ENCODE measurements around the gene FBXO10.

Gene FBXO10

GRCh38 chr9:37592108-37592951, 16.1 kb upstream of the FBXO10 start, which contains the start of gene TOMM5:
Gene TOMM5 (minus strand): TSS chr9:37592597. CDS start chr9:37592532, 65 bp downstream.
- DNase-seq (ENCODE audit: low read depth in 3 of 3) = peak; percentile 80 to 88 (median 87)

- DNase-seq (ENCODE audit: low read depth in 3 of 3) = no peak
Measured at GRCh38 chr9:37587521-37587920, 11.3 kb upstream of the FBXO10 start.

GRCh38 chr9:37583522-37584121, 7.4 kb upstream of the FBXO10 start:
- no peak for DNase-seq (ENCODE audit: low read depth in 3 of 3)

GRCh38 chr9:37582548-37583157, 6.5 kb upstream of the FBXO10 start:
- DNase-seq (ENCODE audit: low read depth in 3 of 3) = no peak

GRCh38 chr9:37575511-37575914, 667 bp downstream of the FBXO10 start:
- no peak for DNase-seq (ENCODE audit: low read depth in 3 of 3)

- DNase-seq (ENCODE audit: low read depth in 3 of 3) = no peak
Measured at GRCh38 chr9:37575001-37575400, 1.2 kb downstream of the FBXO10 start.

GRCh38 chr9:37574241-37574721, 1.9 kb downstream of the FBXO10 start:
- no peak for DNase-seq (ENCODE audit: low read depth in 3 of 3)

GRCh38 chr9:37571282-37571681, 4.9 kb downstream of the FBXO10 start:
- DNase-seq (ENCODE audit: low read depth in 3 of 3) = no peak

- DNase-seq (ENCODE audit: low read depth in 3 of 3) = no peak
Measured at GRCh38 chr9:37566716-37567115, 9.5 kb downstream of the FBXO10 start.

GRCh38 chr9:37565661-37566618, 10.2 kb downstream of the FBXO10 start:
- no peak for DNase-seq (ENCODE audit: low read depth in 3 of 3)

GRCh38 chr9:37564916-37565315, 11.3 kb downstream of the FBXO10 start:
- no peak for DNase-seq (ENCODE audit: low read depth in 3 of 3)

GRCh38 chr9:37563806-37564513, 12.2 kb downstream of the FBXO10 start:
- no peak for DNase-seq (ENCODE audit: low read depth in 3 of 3)

GRCh38 chr9:37562826-37563225, 13.4 kb downstream of the FBXO10 start:
- no peak for DNase-seq (ENCODE audit: low read depth in 3 of 3)

- no peak for DNase-seq (ENCODE audit: low read depth in 3 of 3)
Measured at GRCh38 chr9:37561682-37562081, 14.5 kb downstream of the FBXO10 start.

GRCh38 chr9:37559855-37560592, 16.2 kb downstream of the FBXO10 start:
- no peak for DNase-seq (ENCODE audit: low read depth in 3 of 3)

- DNase-seq (ENCODE audit: low read depth in 3 of 3) = no peak
Measured at GRCh38 chr9:37559125-37559524, 17.1 kb downstream of the FBXO10 start.

- no peak for DNase-seq (ENCODE audit: low read depth in 3 of 3)
Measured at GRCh38 chr9:37555786-37556185, 20.4 kb downstream of the FBXO10 start.

GRCh38 chr9:37554318-37554717, 21.9 kb downstream of the FBXO10 start:
- no peak for DNase-seq (ENCODE audit: low read depth in 3 of 3)

GRCh38 chr9:37551888-37552287, 24.3 kb downstream of the FBXO10 start:
- DNase-seq (ENCODE audit: low read depth in 3 of 3) = no peak

GRCh38 chr9:37551468-37551867, 24.7 kb downstream of the FBXO10 start:
- DNase-seq (ENCODE audit: low read depth in 3 of 3) = no peak

Measured in stimulated activated CD4-positive, alpha-beta T cell treated with anti-CD3 and anti-CD28 coated beads, TNF-alpha, amount 100 ng/mL, for 48 hours (primary cell).